B cell (primary cell): Measurements from ENCODE around the gene LENG9. TPM values are rescaled to one million over a fixed set of nuclear protein-coding genes. Genes with fewer than 3 reads are reported as not detected.
"Not testable (repeated sequence)": the region's sequence is repeated elsewhere in the genome, so short reads cannot be mapped to it uniquely, and the experiment has no call there.

Experiments
- ATAC-seq: fragments of 200-7000 bp; cut with Tn5 transposase; one replicate; pipeline ENCODE4 v1.10.0; 2021; ENCODE audit warnings: low read depth, mild to moderate bottlenecking, moderate number of reproducible peaks, moderate library complexity
- CTCF ChIA-PET: fragments of 350-600 bp; sonication (Branson Sonifier 250); formaldehyde crosslinking; loops from one replicate; lab custom pipeline; 2021; ENCODE audit warnings: antibody characterized with exemption, inconsistent platforms; lab: Charles Lee
- POLR2A ChIA-PET: fragments of 350-600 bp; sonication (Branson Sonifier 250); formaldehyde crosslinking; loops from one replicate; lab custom pipeline; 2021; ENCODE audit warnings: antibody characterized with exemption; lab: Charles Lee
- DNase-seq: peaks from one replicate; pipeline ENCODE4 v3.0.0; 2013
- H2AFZ ChIP-seq: 2 replicates; pipeline ENCODE4 v1.6.1; 2012; ENCODE audit warnings: mild to moderate bottlenecking, low read depth, low read length; ENCODE audit not compliant: insufficient read depth, poor library complexity, severe bottlenecking
- H3K27ac ChIP-seq, 2 donors: 1 replicate in 1 of 2; 2 replicates in 1 of 2; pipeline ENCODE4 v1.5.1; 2012 to 2013; ENCODE audit warnings: low read length in 2 of 2, mild to moderate bottlenecking in 2 of 2, moderate library complexity in 1 of 2
- H3K27me3 ChIP-seq, 4 experiments: fragments of 200-600 bp in 1 of 4; sonication (generic) in 1 of 4; replicated peaks in 1 of 4; 1 replicate in 2 of 4; 2 replicates in 2 of 4; pipeline versions ENCODE4 v1.6.1 to v1.7.0; 2013 to 2016; ENCODE audit warnings: low read length in 3 of 4, mild to moderate bottlenecking in 2 of 4, mixed read lengths in 1 of 4, moderate library complexity in 1 of 4; ENCODE audit not compliant: insufficient read depth in 4 of 4, control insufficient read depth in 3 of 4; ENCODE audit errors: control extremely low read depth in 1 of 4
- H3K36me3 ChIP-seq, 2 experiments: replicated peaks in 1 of 2; 1 replicate in 1 of 2; 2 replicates in 1 of 2; pipeline versions ENCODE4 v1.6.1 to v1.7.1; 2013; ENCODE audit warnings: low read length in 1 of 2; ENCODE audit not compliant: insufficient read depth in 2 of 2, control insufficient read depth in 1 of 2; ENCODE audit errors: control extremely low read depth in 1 of 2, extremely low read depth in 1 of 2
- H3K4me1 ChIP-seq, 2 donors: fragments of 200-600 bp in 1 of 2; sonication (generic) in 1 of 2; 1 replicate in 1 of 2; 2 replicates in 1 of 2; pipeline versions ENCODE4 v1.5.1 to v1.6.1; 2013 to 2017; ENCODE audit warnings: low read length in 2 of 2; ENCODE audit not compliant: control insufficient read depth in 2 of 2, insufficient read depth in 2 of 2
- H3K4me2 ChIP-seq: replicated peaks from 2 replicates; pipeline ENCODE3; 2012; ENCODE audit warnings: mild to moderate bottlenecking, low read depth, low read length; ENCODE audit not compliant: poor library complexity, severe bottlenecking
- H3K4me3 ChIP-seq, 5 experiments: fragments of 200-600 bp in 1 of 5; sonication (generic) in 1 of 5; 1 replicate in 3 of 5; 2 replicates in 2 of 5; pipeline versions ENCODE4 v1.5.1 to v1.7.0; 2011 to 2016; ENCODE audit warnings: low read length in 4 of 5, mild to moderate bottlenecking in 4 of 5, low read depth in 2 of 5, control low read depth in 1 of 5, moderate library complexity in 1 of 5; ENCODE audit not compliant: insufficient read depth in 1 of 5; ENCODE audit errors: control extremely low read depth in 1 of 5, extremely low read depth in 1 of 5
- H3K79me2 ChIP-seq: fragments of 200-600 bp; sonication (generic); one replicate; pipeline ENCODE4 v1.6.0; 2016; ENCODE audit warnings: low read length; ENCODE audit not compliant: control insufficient read depth, insufficient read depth
- H3K9ac ChIP-seq: fragments of 200-600 bp; sonication (generic); 2 replicates; pipeline ENCODE4 v1.6.1; 2017; ENCODE audit warnings: mild to moderate bottlenecking, low read length, moderate library complexity
- H3K9me3 ChIP-seq, 3 donors: one replicate each; pipeline versions ENCODE4 v1.6.1 to v1.7.1; 2013; ENCODE audit warnings: low read length in 2 of 3; ENCODE audit not compliant: control insufficient read depth in 2 of 3, insufficient read depth in 1 of 3; ENCODE audit errors: control extremely low read depth in 1 of 3
- H4K20me1 ChIP-seq: 2 replicates; pipeline ENCODE4 v1.6.0; 2012; ENCODE audit warnings: mild to moderate bottlenecking, low read length; ENCODE audit not compliant: insufficient read depth, control insufficient read depth, poor library complexity, severe bottlenecking
- H3K27ac Mint-ChIP-seq: one replicate; pipeline ENCODE4 v1.8.0; 2021; ENCODE audit warnings: mixed read lengths
- H3K27me3 Mint-ChIP-seq: one replicate; pipeline ENCODE4 v1.8.0; 2021; ENCODE audit warnings: mixed read lengths
- H3K4me1 Mint-ChIP-seq: one replicate; pipeline ENCODE4 v1.8.0; 2021; ENCODE audit warnings: mixed read lengths
- H3K4me3 Mint-ChIP-seq: one replicate; pipeline ENCODE4 v1.8.0; 2021; ENCODE audit warnings: mixed read lengths
- H3K9me3 Mint-ChIP-seq: one replicate; pipeline ENCODE4 v1.8.0; 2022; ENCODE audit warnings: mixed read lengths; ENCODE audit not compliant: insufficient read depth
- EZH2 ChIP-seq: IDR thresholded peaks from 2 replicates; pipeline ENCODE4 v1.6.1; 2012; ENCODE audit warnings: borderline replicate concordance, low read depth, mild to moderate bottlenecking, moderate library complexity, low read length; ENCODE audit not compliant: insufficient read depth, poor library complexity, severe bottlenecking
- WGBS: methylation state at CpG from one replicate; pipeline ENCODE4 v1.1.5; 2013; ENCODE audit warnings: missing lambda C conversion rate; ENCODE audit not compliant: insufficient coverage; 5-methylcytosine and 5-hydroxymethylcytosine counted together
- intact Hi-C: fragments of 100-400 bp; cut with micrococcal nuclease; formaldehyde crosslinking; loops from one replicate; pipeline ENCODE4 v1.10.0; 2022
- polyA plus RNA-seq: library from polyadenylated mRNA; depleted of rRNA; stranded (reverse); fragments of >200 nt; gene quantifications from 2 replicates; pipeline ENCODE4 v1.2.3, GENCODE V29; 2012
- total RNA-seq, 2 donors: library from RNA; stranded (reverse); fragments of 120-200 nt in 1 of 2; gene quantifications; 1 replicate in 1 of 2; 2 replicates in 1 of 2; pipeline versions ENCODE4 v1.2.3 to v1.2.4, GENCODE V29; 2013 to 2022
- TF ChIP-seq, protein P1 (sequence below): fragments of 200-600 bp; IDR thresholded peaks from one replicate; pipeline ENCODE4 v1.8.0; 2022; ENCODE audit warnings: antibody characterized with exemption, mild to moderate bottlenecking

Gene LENG9
- total and polyA plus RNA-seq, 2 donors (not counting 1 experiment from before 2014, with no cell fraction given), result 4.6 to 6.6 TPM

DNA sequence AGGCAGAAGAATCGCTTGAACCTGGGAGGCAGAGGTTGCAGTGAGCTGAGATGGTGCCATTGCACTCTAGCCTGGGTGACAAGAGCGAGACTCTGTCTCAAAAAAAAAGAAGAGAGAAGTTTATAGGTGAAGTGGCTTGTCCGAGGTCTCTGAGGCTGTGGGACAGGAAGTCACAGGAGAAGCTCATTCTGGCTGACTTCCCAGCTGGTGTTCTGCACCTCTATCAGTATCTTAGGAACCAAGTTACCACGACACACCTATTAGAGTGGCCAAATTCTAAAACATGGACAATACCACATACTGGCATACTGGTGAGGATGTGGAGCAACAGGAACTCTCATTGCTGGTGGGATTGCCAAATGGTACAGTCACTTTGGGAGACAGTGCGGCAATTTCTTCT is 31.7 kb upstream of the LENG9 start:
- POLR2A ChIA-PET, intact Hi-C loops, H4K20me1 ChIP-seq, H3K4me2 ChIP-seq, H3K27ac ChIP-seq, H3K79me2 ChIP-seq, H3K9me3 Mint-ChIP-seq, H3K4me3 ChIP-seq, H3K9me3 ChIP-seq, H3K4me1 ChIP-seq, H3K27ac Mint-ChIP-seq, H3K36me3 ChIP-seq, H3K4me1 Mint-ChIP-seq, H2AFZ ChIP-seq, H3K4me3 Mint-ChIP-seq, DNase-seq, H3K9ac ChIP-seq, ATAC-seq: not testable (repeated sequence)
- peaks cover 42% of the 10 kb centered on the region for H3K27me3 Mint-ChIP-seq
- peaks cover 0 to 12% (median 4%) of the 10 kb centered on the region in 4 experiments for H3K27me3 ChIP-seq
- WGBS, result 83% methylated on average over 1 of the region's 5 CpGs
- CTCF ChIA-PET, result interaction anchor here (0.6 kb wide), 1 partner anchor 187 kb away, joined by 3 read pairs; no protein-coding TSS in a partner anchor

DNA sequence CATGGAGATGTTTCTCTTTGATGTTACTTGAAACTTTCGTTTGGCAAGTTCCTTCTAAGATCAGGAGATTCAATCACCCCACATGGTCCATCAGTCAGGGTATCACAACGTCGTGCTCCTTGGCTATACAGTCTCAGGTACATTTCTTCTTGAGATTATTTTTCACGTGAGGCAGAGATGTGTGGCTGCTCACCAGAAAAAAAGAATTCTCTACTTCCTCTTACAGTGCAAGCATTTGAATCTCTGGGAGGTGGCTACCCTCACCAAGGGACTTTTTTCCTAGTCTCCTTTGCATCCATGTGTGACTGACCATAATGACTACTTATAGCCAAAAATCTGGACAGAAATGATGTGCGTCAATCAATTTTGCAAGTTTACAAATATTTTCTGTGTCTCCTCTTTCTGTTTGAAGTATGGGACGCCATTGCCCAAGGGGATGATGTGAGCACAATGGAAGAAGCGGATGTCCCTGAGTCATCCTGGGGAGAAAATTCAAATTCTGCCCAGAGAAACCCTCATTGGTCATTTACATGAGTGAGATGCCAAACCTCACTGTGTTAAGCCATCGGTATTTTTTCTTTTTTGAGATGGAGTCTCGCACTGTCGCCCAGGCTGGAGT is 30.5 kb upstream of the LENG9 start:
- Histone ChIP-seq H3K4me3 (no peak overlapping the region), H3K4me2 (no peak overlapping the region), H3K27ac (no peak overlapping the region), H3K9ac (no peak overlapping the region), H3K4me1 (peaks cover 0 to 10% of the 10 kb centered on the region in 2 donors), H4K20me1 (no peaks in the 10 kb centered on the region), H2AFZ (no peak overlapping the region), H3K79me2 (no peaks in the 10 kb centered on the region), H3K27me3 (peaks cover 0 to 16% (median 4%) of the 10 kb centered on the region in 4 experiments), H3K9me3 (no peaks in the 10 kb centered on the region), H3K36me3 (no peaks in the 10 kb centered on the region)
- H3K4me1 Mint-ChIP-seq, result peaks cover 10% of the 10 kb centered on the region
- TF ChIP-seq, protein P1, sequence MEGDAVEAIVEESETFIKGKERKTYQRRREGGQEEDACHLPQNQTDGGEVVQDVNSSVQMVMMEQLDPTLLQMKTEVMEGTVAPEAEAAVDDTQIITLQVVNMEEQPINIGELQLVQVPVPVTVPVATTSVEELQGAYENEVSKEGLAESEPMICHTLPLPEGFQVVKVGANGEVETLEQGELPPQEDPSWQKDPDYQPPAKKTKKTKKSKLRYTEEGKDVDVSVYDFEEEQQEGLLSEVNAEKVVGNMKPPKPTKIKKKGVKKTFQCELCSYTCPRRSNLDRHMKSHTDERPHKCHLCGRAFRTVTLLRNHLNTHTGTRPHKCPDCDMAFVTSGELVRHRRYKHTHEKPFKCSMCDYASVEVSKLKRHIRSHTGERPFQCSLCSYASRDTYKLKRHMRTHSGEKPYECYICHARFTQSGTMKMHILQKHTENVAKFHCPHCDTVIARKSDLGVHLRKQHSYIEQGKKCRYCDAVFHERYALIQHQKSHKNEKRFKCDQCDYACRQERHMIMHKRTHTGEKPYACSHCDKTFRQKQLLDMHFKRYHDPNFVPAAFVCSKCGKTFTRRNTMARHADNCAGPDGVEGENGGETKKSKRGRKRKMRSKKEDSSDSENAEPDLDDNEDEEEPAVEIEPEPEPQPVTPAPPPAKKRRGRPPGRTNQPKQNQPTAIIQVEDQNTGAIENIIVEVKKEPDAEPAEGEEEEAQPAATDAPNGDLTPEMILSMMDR, result no peak
- TF ChIP-seq EZH2, result no peak
- intact Hi-C loops, result no loop called here
- ATAC-seq (no peak), DNase-seq (no peak)
- H3K27ac Mint-ChIP-seq, result no peak overlapping the region
- H3K4me3 Mint-ChIP-seq, result no peak overlapping the region
- CTCF ChIA-PET, result no interaction called here
- no peaks in the 10 kb centered on the region for H3K9me3 Mint-ChIP-seq
- peaks cover 42% of the 10 kb centered on the region for H3K27me3 Mint-ChIP-seq
- 80% methylated on average over 6 of the region's 10 CpGs for WGBS
- POLR2A ChIA-PET, result no interaction called here

DNA sequence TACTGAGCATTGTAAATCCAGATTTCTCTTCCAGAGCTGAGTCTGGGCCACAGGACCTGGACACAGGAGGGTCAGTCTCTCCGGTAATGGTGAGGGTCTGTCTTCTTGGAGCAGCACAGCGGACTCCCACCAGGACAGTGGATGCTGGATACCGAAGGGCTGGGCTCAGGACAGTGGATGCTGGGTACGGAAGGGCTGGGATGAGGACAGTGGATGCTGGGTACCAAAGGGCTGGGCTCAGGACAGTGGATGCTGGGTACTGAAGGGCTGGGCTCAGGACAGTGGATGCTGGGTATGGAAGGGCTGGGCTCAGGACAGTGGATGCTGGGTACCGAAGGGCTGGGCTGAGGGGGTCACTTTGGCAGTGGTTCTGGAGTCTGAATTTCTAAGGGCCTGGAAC is 29.5 kb upstream of the LENG9 start:
- POLR2A ChIA-PET, H3K9ac ChIP-seq, CTCF ChIA-PET, H3K27ac ChIP-seq, H3K9me3 ChIP-seq, H3K79me2 ChIP-seq, intact Hi-C loops, H3K36me3 ChIP-seq, H3K9me3 Mint-ChIP-seq, H2AFZ ChIP-seq, H4K20me1 ChIP-seq, H3K4me2 ChIP-seq, ATAC-seq, DNase-seq, H3K4me1 Mint-ChIP-seq, H3K4me1 ChIP-seq, H3K4me3 ChIP-seq, H3K27ac Mint-ChIP-seq, H3K4me3 Mint-ChIP-seq: not testable (repeated sequence)
- WGBS, result 93% methylated on average over 5 of the region's 5 CpGs
- peaks cover 40% of the 10 kb centered on the region for H3K27me3 Mint-ChIP-seq
- H3K27me3 ChIP-seq, result peaks cover 0 to 16% (median 4%) of the 10 kb centered on the region in 4 experiments
